Astrocyte (in vitro differentiated cells and primary cell): Measurements from ENCODE around the gene SLC9A9. TPM values are rescaled to one million over a fixed set of nuclear protein-coding genes. Genes with fewer than 3 reads are reported as not detected.

Source experiments
- DNase-seq: peaks from one replicate; pipeline ENCODE4 v3.0.0-alpha.2; 2010; ENCODE audit warnings: low read depth
- FAIRE-seq: peaks from 2 replicates; lab custom pipeline; 2011; peaks lifted over from hg19 to GRCh38; lab: Jason Lieb, UNC
- H2AFZ ChIP-seq: 2 replicates; pipeline ENCODE4 v1.6.0; 2012; ENCODE audit warnings: low read depth, low read length, inconsistent platforms
- H3K27ac ChIP-seq: 2 replicates; pipeline ENCODE4 v1.5.1; 2011; ENCODE audit warnings: low read depth, low read length, inconsistent platforms
- H3K27me3 ChIP-seq: 2 replicates; pipeline ENCODE4 v1.6.0; 2011; ENCODE audit warnings: low read length, inconsistent platforms; ENCODE audit not compliant: insufficient read depth
- H3K36me3 ChIP-seq: 2 replicates; pipeline ENCODE4 v1.5.1; 2011; ENCODE audit warnings: low read length, inconsistent platforms; ENCODE audit not compliant: insufficient read depth
- H3K4me1 ChIP-seq: 2 replicates; pipeline ENCODE4 v1.5.1; 2011; ENCODE audit warnings: low read length, inconsistent platforms; ENCODE audit not compliant: insufficient read depth
- H3K4me2 ChIP-seq: 2 replicates; pipeline ENCODE4 v1.6.0; 2012; ENCODE audit warnings: low read length, inconsistent platforms
- H3K4me3 ChIP-seq: 2 replicates; pipeline ENCODE4 v1.5.1; 2011; ENCODE audit warnings: low read depth, mild to moderate bottlenecking, low read length, inconsistent platforms; ENCODE audit not compliant: insufficient read depth
- H3K79me2 ChIP-seq: 2 replicates; pipeline ENCODE4 v1.6.0; 2012; ENCODE audit warnings: mild to moderate bottlenecking, low read length, inconsistent platforms; ENCODE audit not compliant: insufficient read depth
- H3K9ac ChIP-seq: 2 replicates; pipeline ENCODE4 v1.6.0; 2012; ENCODE audit warnings: mild to moderate bottlenecking, low read length, inconsistent platforms
- H3K9me3 ChIP-seq: 2 replicates; pipeline ENCODE4 v1.5.1; 2012; ENCODE audit warnings: low read depth, mild to moderate bottlenecking, low read length, inconsistent platforms; ENCODE audit not compliant: insufficient read depth
- H4K20me1 ChIP-seq: 2 replicates; pipeline ENCODE4 v1.6.0; 2012; ENCODE audit warnings: low read length, inconsistent platforms; ENCODE audit not compliant: insufficient read depth
- H3K27ac Mint-ChIP-seq: one replicate; pipeline ENCODE4 v1.8.0; 2021; ENCODE audit warnings: mild to moderate bottlenecking, mixed read lengths; ENCODE audit not compliant: unreplicated experiment
- H3K27me3 Mint-ChIP-seq: one replicate; pipeline ENCODE4 v1.8.0; 2021; ENCODE audit warnings: low read depth, mixed read lengths; ENCODE audit not compliant: unreplicated experiment
- H3K36me3 Mint-ChIP-seq: one replicate; pipeline ENCODE4 v1.8.0; 2021; ENCODE audit warnings: low read depth, mixed read lengths; ENCODE audit not compliant: unreplicated experiment
- H3K4me1 Mint-ChIP-seq: one replicate; pipeline ENCODE4 v1.8.0; 2021; ENCODE audit warnings: low read depth, mixed read lengths; ENCODE audit not compliant: unreplicated experiment
- H3K4me3 Mint-ChIP-seq: one replicate; pipeline ENCODE4 v1.8.0; 2021; ENCODE audit warnings: mild to moderate bottlenecking, moderate library complexity, mixed read lengths; ENCODE audit not compliant: unreplicated experiment
- H3K9me3 Mint-ChIP-seq: one replicate; pipeline ENCODE4 v1.8.0; 2021; ENCODE audit warnings: mild to moderate bottlenecking, mixed read lengths; ENCODE audit not compliant: unreplicated experiment
- EZH2 ChIP-seq: IDR thresholded peaks from 2 replicates; pipeline ENCODE4 v1.6.1; 2012; ENCODE audit warnings: mild to moderate bottlenecking, low read length, inconsistent platforms; ENCODE audit not compliant: insufficient read depth
- total RNA-seq: library from RNA; stranded (reverse); gene quantifications from 2 replicates; pipeline ENCODE4 v1.2.1, GENCODE V29; 2021
- TF ChIP-seq, protein P1 (sequence below): IDR thresholded peaks from 2 replicates; pipeline ENCODE4 v1.5.1; 2011; ENCODE audit warnings: low read depth, mild to moderate bottlenecking, inconsistent platforms, low read length, moderate library complexity; ENCODE audit not compliant: insufficient read depth

The SLC9A9 gene
- total RNA-seq, 1 donor from 2014 or later, result 1.5 TPM

DNA sequence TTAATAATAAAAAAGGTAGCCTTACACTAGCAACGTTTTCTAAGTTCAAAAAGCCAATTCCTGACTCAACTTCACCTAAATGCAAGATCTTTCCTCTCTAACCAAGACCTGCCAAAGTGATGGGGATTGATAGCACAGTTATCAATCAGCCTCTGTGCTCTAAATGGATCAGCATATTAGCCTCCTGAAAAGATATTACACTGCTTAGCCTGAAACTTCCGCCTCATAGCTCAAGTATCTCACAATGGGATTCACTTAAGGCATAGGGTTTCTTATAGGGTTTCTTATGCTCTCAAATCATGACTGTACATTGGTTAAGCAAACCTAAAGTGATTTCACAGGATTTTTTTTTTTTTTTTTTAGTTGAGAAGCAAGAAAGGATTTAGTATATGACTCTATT, 436 bp upstream of the SLC9A9 start:
- Histone ChIP-seq H3K27me3 (no peaks in the 10 kb centered on the region), H3K4me2 (peak overlapping the region; percentile 97), H3K4me1 (no peaks in the 10 kb centered on the region), H3K79me2 (no peaks in the 10 kb centered on the region), H3K36me3 (no peaks in the 10 kb centered on the region), H4K20me1 (no peaks in the 10 kb centered on the region), H2AFZ (peak overlapping the region; percentile 95), H3K9me3 (no peaks in the 10 kb centered on the region), H3K4me3 (peak overlapping the region; percentile 88), H3K9ac (no peak overlapping the region), H3K27ac (no peak overlapping the region)
- Mint-ChIP-seq H3K4me1 (peaks cover 5% of the 10 kb centered on the region), H3K27me3 (no peaks in the 10 kb centered on the region), H3K36me3 (no peaks in the 10 kb centered on the region), H3K9me3 (peaks cover 3% of the 10 kb centered on the region), H3K27ac (no peak overlapping the region), H3K4me3 (peak overlapping the region; percentile 84)
- FAIRE-seq, result no peak
- no peak for DNase-seq
- TF ChIP-seq, protein P1, sequence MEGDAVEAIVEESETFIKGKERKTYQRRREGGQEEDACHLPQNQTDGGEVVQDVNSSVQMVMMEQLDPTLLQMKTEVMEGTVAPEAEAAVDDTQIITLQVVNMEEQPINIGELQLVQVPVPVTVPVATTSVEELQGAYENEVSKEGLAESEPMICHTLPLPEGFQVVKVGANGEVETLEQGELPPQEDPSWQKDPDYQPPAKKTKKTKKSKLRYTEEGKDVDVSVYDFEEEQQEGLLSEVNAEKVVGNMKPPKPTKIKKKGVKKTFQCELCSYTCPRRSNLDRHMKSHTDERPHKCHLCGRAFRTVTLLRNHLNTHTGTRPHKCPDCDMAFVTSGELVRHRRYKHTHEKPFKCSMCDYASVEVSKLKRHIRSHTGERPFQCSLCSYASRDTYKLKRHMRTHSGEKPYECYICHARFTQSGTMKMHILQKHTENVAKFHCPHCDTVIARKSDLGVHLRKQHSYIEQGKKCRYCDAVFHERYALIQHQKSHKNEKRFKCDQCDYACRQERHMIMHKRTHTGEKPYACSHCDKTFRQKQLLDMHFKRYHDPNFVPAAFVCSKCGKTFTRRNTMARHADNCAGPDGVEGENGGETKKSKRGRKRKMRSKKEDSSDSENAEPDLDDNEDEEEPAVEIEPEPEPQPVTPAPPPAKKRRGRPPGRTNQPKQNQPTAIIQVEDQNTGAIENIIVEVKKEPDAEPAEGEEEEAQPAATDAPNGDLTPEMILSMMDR, result no peak
- no peak for TF ChIP-seq EZH2

DNA sequence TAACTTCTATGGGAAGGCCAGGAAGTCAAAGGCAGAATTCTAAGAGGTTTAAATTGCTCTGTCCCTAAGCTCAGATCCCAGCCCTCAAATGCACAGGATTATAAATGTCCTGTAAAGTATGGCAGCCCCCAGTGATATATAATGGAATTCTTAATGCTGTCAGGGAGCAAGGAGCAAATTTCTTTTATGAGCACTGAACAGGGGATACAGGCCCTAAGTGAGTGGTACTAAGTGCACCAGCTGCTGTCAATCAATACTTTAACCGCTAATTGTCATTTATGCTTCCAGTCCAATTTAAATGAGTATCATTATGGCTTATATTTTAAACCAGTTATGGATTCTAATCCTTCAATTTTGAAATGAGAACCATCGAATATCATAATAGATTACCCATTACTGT, 4.7 kb downstream of the SLC9A9 start:
- H3K27ac Mint-ChIP-seq, result no peak overlapping the region
- H3K4me1 ChIP-seq, result no peaks in the 10 kb centered on the region
- H3K79me2 ChIP-seq, result no peaks in the 10 kb centered on the region
- H3K9me3 Mint-ChIP-seq, result no peaks in the 10 kb centered on the region
- H3K36me3 Mint-ChIP-seq, result no peaks in the 10 kb centered on the region
- no peak overlapping the region for H3K4me3 Mint-ChIP-seq
- H3K9me3 ChIP-seq, result no peaks in the 10 kb centered on the region
- no peaks in the 10 kb centered on the region for H3K27me3 ChIP-seq
- no peak for TF ChIP-seq EZH2
- TF ChIP-seq, protein P1, result no peak
- H3K27ac ChIP-seq, result no peak overlapping the region
- no peak overlapping the region for H3K4me3 ChIP-seq
- H3K4me2 ChIP-seq, result no peak overlapping the region
- H3K4me1 Mint-ChIP-seq, result peaks cover 5% of the 10 kb centered on the region
- H3K27me3 Mint-ChIP-seq, result no peaks in the 10 kb centered on the region
- DNase-seq (no peak), FAIRE-seq (no peak)
- H3K9ac ChIP-seq, result no peak overlapping the region
- H4K20me1 ChIP-seq, result no peaks in the 10 kb centered on the region
- no peaks in the 10 kb centered on the region for H3K36me3 ChIP-seq
- H2AFZ ChIP-seq, result no peak overlapping the region

DNA sequence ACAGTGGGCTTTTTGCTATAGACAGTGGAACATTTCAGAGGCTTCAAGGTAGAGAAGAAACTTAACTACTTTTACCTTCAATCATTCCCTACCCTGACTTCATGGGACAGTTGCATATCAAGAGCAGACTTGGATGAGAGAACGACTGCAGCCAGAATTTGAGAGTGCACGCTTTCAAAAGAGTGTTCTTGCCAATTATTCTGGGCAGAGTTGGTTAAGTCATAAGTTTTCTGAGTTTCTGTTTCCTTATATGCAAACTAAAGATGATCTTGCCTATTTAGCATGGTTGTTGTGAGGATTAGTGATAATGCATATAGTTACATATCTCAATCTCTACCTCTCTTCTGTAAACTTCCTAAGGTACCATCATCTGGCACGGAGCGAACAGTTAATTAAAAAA, 7.6 kb downstream of the SLC9A9 start:
- Mint-ChIP-seq H3K9me3 (peaks cover 2% of the 10 kb centered on the region), H3K4me1 (no peaks in the 10 kb centered on the region), H3K27me3 (peaks cover 3% of the 10 kb centered on the region), H3K27ac (no peak overlapping the region), H3K36me3 (no peaks in the 10 kb centered on the region), H3K4me3 (no peak overlapping the region)
- Histone ChIP-seq H3K27me3 (no peaks in the 10 kb centered on the region), H3K4me1 (no peaks in the 10 kb centered on the region), H4K20me1 (no peaks in the 10 kb centered on the region), H3K27ac (no peak overlapping the region), H3K4me2 (no peak overlapping the region), H3K4me3 (no peak overlapping the region), H3K9ac (no peak overlapping the region), H3K79me2 (no peaks in the 10 kb centered on the region), H3K9me3 (no peaks in the 10 kb centered on the region), H3K36me3 (no peaks in the 10 kb centered on the region), H2AFZ (no peak overlapping the region)
- TF ChIP-seq EZH2, result no peak
- TF ChIP-seq, protein P1, result no peak
- no peak for FAIRE-seq
- no peak for DNase-seq
